Measurements from ENCODE around the gene UBIAD1.
"Not testable (repeated sequence)": the region's sequence is repeated elsewhere in the genome, so short reads cannot be mapped to it uniquely, and the experiment has no call there.

The UBIAD1 gene

DNA sequence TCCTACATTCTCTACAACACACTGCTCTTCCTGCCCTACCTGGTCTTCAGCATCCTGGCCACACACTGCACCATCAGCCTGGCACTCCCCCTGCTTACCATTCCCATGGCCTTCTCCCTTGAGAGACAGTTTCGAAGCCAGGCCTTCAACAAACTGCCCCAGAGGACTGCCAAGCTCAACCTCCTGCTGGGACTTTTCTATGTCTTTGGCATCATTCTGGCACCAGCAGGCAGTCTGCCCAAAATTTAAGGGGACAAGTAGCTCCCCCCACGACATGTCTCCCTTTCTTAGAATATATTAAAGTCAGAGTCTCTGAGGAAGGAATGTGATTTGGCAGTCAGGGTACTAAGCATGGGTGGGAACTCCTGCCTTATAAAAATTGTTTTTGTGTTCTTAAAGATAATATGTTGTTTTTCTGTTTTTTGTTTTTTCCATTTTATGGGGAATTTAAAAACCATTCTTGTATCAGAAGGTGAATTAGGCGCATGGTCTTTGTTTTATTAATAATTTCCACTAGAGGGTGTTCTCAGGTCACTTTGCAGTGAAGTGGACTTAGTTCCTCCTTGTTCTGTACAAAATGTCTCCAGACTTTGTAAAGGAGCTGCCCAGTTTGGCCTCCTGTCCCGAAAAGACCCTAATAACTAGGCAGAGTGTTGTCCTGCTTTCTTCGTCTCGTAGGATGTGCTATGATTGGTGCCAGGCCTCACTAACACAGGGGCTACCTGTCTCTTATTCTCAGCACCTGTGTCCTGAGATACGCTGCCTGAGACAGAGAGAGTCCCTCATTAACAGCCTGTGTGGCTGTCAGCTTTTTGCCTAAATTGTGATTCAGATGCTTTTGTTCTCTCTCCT, 13.1 kb downstream of the UBIAD1 start:
- Histone ChIP-seq H3K27me3 (ENCODE audit: control insufficient read depth, insufficient read depth, low read length) (no peaks in the 10 kb centered on the region), H3K4me1 (ENCODE audit: control insufficient read depth, insufficient read depth, low read length) (no peaks in the 10 kb centered on the region), H3K9ac (ENCODE audit: low read length) (no peak overlapping the region), H3K36me3 (ENCODE audit: control insufficient read depth, insufficient read depth, low read length) (peaks cover 20% of the 10 kb centered on the region), H3K27ac (ENCODE audit: low read depth, low read length) (no peak overlapping the region), H3K4me3 (ENCODE audit: low read length) (no peak overlapping the region)

DNA sequence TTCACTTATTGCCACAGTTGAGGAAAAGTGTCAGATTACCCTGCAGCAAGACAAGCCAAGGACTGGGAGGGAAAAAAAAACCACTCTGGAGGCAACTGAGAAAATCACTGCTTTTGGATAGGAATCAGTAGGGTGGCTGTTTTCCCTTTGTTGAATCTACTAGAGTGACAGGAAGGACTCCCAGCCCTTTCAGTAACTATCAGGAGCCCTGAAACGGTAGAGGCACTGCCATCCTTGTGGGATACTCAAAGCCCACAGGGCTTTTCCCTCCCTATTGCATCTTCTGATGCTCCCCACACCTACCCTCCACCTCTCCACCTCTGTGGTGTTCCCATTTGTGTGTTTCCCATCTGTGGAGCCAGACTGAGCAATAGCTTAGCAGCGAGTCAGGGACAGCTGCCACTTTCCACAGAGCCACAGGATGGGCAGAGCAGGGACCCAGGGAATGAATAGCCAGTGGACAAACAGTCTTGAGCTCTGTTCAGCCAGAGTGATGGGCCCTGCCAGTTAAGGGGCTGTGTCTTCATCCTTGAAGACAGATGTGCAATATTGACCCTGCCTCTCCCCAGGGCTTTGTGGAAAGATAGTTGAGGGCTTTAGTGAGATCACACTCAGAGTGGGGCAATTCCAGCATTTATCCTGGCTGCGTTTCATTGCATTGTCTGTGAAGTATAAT, 13.9 kb downstream of the UBIAD1 start:
- no peaks in the 10 kb centered on the region for H3K4me1 ChIP-seq (ENCODE audit: control insufficient read depth, insufficient read depth, low read length)
- peaks cover 20% of the 10 kb centered on the region for H3K36me3 ChIP-seq (ENCODE audit: control insufficient read depth, insufficient read depth, low read length)
- no peak overlapping the region for H3K27ac ChIP-seq (ENCODE audit: low read depth, low read length)
- H3K27me3 ChIP-seq (ENCODE audit: control insufficient read depth, insufficient read depth, low read length), result no peaks in the 10 kb centered on the region
- H3K4me3 ChIP-seq (ENCODE audit: low read length), result no peak overlapping the region
- H3K9ac ChIP-seq (ENCODE audit: low read length), result no peak overlapping the region

DNA sequence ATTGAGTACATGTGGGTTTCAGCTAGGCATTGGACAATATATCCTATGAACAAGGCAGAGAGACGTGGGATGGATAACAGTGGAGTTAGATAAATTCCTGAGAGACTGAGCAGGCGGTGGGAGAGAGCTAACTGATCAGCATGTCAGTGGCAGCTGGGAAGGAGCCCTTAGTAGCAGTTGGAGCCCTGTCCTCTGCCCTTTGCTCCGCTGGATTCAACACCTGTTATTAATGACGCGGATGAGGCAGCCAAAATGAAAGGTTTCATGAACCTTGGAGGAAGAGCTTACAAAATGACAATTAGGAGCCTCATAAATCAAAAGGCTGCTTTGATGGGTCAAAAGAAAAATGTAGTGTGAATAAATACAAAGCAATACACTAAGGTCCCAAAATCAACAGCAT, 16.1 kb downstream of the UBIAD1 start:
- Histone ChIP-seq H3K4me1 (ENCODE audit: control insufficient read depth, insufficient read depth, low read length) (no peaks in the 10 kb centered on the region), H3K27me3 (ENCODE audit: control insufficient read depth, insufficient read depth, low read length) (no peaks in the 10 kb centered on the region), H3K4me3 (ENCODE audit: low read length) (no peak overlapping the region), H3K9ac (ENCODE audit: low read length) (no peak overlapping the region), H3K36me3 (ENCODE audit: control insufficient read depth, insufficient read depth, low read length) (peaks cover 23% of the 10 kb centered on the region), H3K27ac (ENCODE audit: low read depth, low read length) (no peak overlapping the region)

DNA sequence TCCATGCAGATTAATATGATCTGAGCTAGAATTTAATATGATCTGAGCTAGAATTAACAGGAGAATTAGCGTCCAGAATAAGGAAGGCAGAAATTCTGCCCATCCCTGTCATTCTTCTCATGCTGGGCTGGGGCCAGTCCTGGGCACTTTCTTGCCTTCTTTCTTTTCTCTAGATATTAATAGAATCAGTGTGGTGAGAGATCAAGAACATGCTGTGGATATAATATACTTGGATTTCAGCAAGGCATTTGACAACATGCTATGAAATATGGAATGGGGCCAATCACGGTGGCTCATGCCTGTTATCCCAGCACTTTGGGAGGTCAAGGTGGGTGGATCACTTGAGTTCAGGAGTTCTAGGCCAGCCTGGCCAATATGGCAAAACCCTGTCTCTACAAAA, 18.1 kb downstream of the UBIAD1 start:
- no peak overlapping the region for H3K27ac ChIP-seq (ENCODE audit: low read depth, low read length)
- no peak overlapping the region for H3K9ac ChIP-seq (ENCODE audit: low read length)
- H3K27me3 ChIP-seq (ENCODE audit: control insufficient read depth, insufficient read depth, low read length), result no peaks in the 10 kb centered on the region
- H3K36me3 ChIP-seq (ENCODE audit: control insufficient read depth, insufficient read depth, low read length), result peaks cover 15% of the 10 kb centered on the region
- H3K4me3 ChIP-seq (ENCODE audit: low read length), result no peak overlapping the region
- no peaks in the 10 kb centered on the region for H3K4me1 ChIP-seq (ENCODE audit: control insufficient read depth, insufficient read depth, low read length)

DNA sequence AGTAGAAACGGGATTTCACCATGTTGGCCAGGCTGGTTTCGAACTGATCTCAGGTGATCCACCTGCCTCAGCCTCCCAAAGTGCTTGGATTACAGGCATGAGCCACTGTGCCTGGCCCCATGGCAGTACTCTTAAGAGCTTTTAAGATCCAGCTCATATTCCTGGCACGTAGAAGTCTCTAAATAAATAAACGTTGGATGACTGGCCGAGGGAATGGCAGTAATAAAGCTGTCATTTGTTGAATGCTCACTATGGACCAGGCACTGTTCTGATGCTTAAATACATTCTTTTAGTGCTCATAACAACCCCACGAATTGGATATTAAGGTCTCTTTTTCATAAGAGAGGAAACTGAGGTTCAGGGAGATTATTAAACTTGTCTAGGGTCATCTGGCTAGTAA, 20.9 kb downstream of the UBIAD1 start:
- H3K4me3 ChIP-seq (ENCODE audit: low read length), result no peak overlapping the region
- no peak overlapping the region for H3K27ac ChIP-seq (ENCODE audit: low read depth, low read length)
- no peaks in the 10 kb centered on the region for H3K4me1 ChIP-seq (ENCODE audit: control insufficient read depth, insufficient read depth, low read length)
- H3K27me3 ChIP-seq (ENCODE audit: control insufficient read depth, insufficient read depth, low read length), result no peaks in the 10 kb centered on the region
- no peak overlapping the region for H3K9ac ChIP-seq (ENCODE audit: low read length)
- peaks cover 2% of the 10 kb centered on the region for H3K36me3 ChIP-seq (ENCODE audit: control insufficient read depth, insufficient read depth, low read length)

DNA sequence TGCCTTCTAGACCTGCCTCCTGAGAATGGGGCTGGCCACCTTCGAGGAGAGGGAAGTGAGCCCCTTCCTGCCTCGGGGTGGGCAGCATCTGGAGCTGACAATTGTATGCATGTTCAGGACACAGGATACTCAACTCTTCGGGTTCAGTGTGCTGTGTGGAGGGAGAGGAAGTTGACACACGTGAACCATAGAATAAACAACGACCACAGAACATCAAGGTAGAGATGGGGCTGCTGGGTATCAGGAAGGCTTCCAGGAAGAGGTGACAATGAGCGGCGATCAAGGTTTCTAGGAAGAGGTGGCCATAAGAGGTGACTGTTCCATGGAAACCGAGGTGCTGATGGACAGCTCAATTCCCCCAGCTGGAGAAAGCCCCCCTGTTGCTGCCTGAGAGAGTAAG, 22.0 kb downstream of the UBIAD1 start:
- H3K36me3 ChIP-seq (ENCODE audit: control insufficient read depth, insufficient read depth, low read length), result peaks cover 2% of the 10 kb centered on the region
- no peak overlapping the region for H3K27ac ChIP-seq (ENCODE audit: low read depth, low read length)
- H3K9ac ChIP-seq (ENCODE audit: low read length), result no peak overlapping the region
- no peaks in the 10 kb centered on the region for H3K4me1 ChIP-seq (ENCODE audit: control insufficient read depth, insufficient read depth, low read length)
- H3K4me3 ChIP-seq (ENCODE audit: low read length), result no peak overlapping the region
- H3K27me3 ChIP-seq (ENCODE audit: control insufficient read depth, insufficient read depth, low read length), result no peaks in the 10 kb centered on the region

DNA sequence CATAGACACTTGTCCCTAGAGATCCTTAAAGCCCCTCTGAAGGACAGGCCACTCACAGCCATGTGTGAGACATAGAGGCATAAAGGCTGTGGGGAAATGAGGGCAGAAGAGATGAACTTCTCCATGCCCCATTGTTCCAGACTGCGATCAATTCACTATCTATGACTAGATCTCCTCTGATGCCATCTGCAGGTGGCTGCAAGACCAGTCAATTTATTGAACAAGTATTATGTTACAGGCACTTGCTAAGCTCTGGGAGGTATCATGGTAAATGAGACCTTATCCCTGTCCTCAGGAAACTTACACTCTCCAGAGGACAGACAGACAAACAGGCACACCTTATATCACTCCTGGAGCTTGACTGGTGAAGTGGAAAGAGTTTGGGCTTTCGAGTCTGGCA, 22.9 kb downstream of the UBIAD1 start:
- H3K27ac ChIP-seq (ENCODE audit: low read depth, low read length), result no peak overlapping the region
- H3K27me3 ChIP-seq (ENCODE audit: control insufficient read depth, insufficient read depth, low read length), result no peaks in the 10 kb centered on the region
- H3K4me1 ChIP-seq (ENCODE audit: control insufficient read depth, insufficient read depth, low read length), result no peaks in the 10 kb centered on the region
- H3K9ac ChIP-seq (ENCODE audit: low read length), result no peak overlapping the region
- H3K36me3 ChIP-seq (ENCODE audit: control insufficient read depth, insufficient read depth, low read length), result peaks cover 2% of the 10 kb centered on the region
- H3K4me3 ChIP-seq (ENCODE audit: low read length), result no peak overlapping the region

DNA sequence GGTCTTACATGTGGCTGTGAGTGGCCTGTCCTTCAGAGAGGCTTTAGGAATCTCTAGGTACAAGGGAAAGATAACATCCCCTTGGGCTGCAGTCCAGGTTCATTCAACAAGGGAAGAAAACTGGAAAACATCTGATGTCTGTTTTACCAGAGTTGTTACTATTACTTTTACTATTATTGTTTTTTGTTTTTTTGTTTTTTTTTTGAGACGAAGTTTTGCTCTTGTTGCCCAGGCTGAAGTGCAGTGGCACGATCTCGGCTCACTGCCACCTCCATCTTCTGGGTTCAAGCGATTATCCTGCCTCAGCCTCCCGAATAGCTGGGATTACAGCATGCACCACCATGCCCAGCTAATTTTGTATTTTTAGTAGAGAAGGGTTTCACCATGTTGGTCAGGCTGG, 24.8 kb downstream of the UBIAD1 start:
- not testable (repeated sequence) for H3K9ac ChIP-seq (ENCODE audit: low read length); H3K36me3 ChIP-seq (ENCODE audit: control insufficient read depth, insufficient read depth, low read length); H3K4me3 ChIP-seq (ENCODE audit: low read length); H3K27ac ChIP-seq (ENCODE audit: low read depth, low read length); H3K27me3 ChIP-seq (ENCODE audit: control insufficient read depth, insufficient read depth, low read length); H3K4me1 ChIP-seq (ENCODE audit: control insufficient read depth, insufficient read depth, low read length)

DNA sequence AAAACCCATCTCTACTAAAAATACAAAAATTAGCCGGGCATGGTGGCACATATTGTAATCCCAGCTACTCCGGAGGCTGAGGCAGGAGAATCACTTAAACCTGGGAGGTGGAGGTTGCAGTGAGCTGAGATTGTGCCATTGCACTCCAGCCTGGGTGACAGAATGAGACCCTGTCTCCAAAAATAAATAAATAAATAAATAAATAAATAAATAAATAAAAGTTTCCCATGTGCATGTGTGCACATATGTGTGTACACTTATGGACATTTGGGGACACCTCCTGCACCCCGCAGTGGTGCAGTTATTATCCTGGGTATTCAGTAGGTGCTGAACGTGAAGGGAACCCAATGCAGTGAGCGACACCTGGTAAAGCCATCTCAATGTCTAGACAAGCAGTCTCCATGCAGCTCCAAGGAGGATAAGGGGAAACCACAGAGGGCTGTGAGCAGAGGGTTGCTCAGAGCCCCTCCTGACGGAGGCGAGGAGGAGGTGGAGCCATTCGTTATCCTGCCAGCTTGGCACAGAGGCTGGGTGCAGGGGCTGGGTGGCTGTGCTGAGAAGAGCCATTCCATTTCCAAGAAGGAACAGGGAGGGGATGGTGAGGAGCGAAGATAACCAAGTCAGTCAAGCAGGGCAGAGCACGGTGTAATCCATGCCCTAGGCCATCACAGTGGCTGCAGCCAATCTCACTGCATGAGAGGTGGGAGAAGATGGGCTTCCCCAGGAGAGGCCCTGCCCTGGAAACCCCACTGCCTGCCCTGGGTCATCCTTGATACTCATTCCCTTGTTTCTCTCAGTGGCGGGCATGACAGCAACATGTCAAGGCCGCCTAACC, 25.6 kb downstream of the UBIAD1 start:
- Histone ChIP-seq H3K27ac (ENCODE audit: low read depth, low read length) (no peak overlapping the region), H3K4me3 (ENCODE audit: low read length) (no peak overlapping the region)

DNA sequence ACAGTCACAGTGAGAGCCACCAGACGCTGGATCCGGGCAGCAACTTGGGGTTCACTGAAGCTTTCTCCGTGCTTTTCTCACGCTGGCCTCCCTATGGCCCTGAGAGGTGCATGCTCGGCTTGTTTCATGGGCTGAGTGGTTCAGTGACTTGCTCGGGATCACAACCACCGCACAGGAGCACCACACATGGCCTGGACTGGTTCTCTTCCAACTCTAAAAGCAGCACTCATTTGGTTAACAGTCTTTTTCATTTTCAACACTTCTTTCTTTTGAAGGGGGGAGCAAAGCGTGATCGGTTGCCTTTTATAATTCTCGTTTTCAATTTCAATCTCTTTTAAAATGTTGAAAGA, 26.2 kb downstream of the UBIAD1 start:
- no peak overlapping the region for H3K9ac ChIP-seq (ENCODE audit: low read length)
- H3K4me1 ChIP-seq (ENCODE audit: control insufficient read depth, insufficient read depth, low read length), result no peaks in the 10 kb centered on the region
- no peaks in the 10 kb centered on the region for H3K27me3 ChIP-seq (ENCODE audit: control insufficient read depth, insufficient read depth, low read length)
- H3K27ac ChIP-seq (ENCODE audit: low read depth, low read length), result no peak overlapping the region
- H3K36me3 ChIP-seq (ENCODE audit: control insufficient read depth, insufficient read depth, low read length), result no peaks in the 10 kb centered on the region
- H3K4me3 ChIP-seq (ENCODE audit: low read length), result no peak overlapping the region

More for the DNA sequence above, 25.6 kb downstream of the UBIAD1 start:
- Histone ChIP-seq H3K9ac (ENCODE audit: low read length) (no peak overlapping the region), H3K36me3 (ENCODE audit: control insufficient read depth, insufficient read depth, low read length) (no peaks in the 10 kb centered on the region), H3K4me1 (ENCODE audit: control insufficient read depth, insufficient read depth, low read length) (no peaks in the 10 kb centered on the region), H3K27me3 (ENCODE audit: control insufficient read depth, insufficient read depth, low read length) (no peaks in the 10 kb centered on the region)

DNA sequence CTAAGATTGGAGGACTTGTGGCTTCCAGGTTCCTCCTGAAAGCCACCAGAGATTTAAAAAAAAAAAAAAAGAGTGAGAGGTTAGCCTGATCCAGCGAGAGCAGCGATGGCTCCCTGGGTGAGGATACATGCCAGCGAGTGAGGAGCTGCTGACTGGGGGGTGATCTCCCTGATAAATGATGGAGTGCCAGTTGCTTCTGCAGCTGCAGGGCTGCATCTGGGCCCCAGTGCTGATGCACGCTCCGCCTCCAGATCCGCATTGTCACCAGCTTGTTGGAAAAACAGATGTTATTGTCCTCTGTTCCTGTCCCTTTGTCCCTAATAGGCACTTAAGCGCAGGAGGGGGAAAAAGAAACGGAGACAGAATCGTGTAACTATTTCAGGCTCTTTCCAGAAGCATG, 28.6 kb downstream of the UBIAD1 start:
- Histone ChIP-seq H3K27ac (ENCODE audit: low read depth, low read length) (no peak overlapping the region), H3K36me3 (ENCODE audit: control insufficient read depth, insufficient read depth, low read length) (no peaks in the 10 kb centered on the region), H3K4me3 (ENCODE audit: low read length) (no peak overlapping the region), H3K9ac (ENCODE audit: low read length) (no peak overlapping the region), H3K4me1 (ENCODE audit: control insufficient read depth, insufficient read depth, low read length) (no peaks in the 10 kb centered on the region), H3K27me3 (ENCODE audit: control insufficient read depth, insufficient read depth, low read length) (no peaks in the 10 kb centered on the region)

DNA sequence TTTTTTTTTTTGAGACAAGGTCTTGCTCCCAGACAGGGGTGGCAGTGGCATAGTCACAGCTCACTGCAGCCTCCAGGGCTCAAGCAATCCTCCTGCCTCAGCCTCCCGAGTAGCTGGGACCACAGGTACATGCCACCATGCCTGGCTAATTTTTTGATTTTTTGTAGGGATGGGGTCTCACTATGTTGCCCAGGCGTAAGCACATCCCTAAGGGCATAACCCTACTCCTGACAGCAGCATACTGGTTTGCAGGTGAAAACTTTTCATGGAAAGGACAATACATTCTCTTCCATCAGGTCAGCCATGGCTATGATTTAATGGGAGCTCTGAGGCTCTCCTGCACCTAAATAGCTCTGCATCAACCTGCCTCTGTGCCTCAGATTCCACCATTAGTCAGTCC, 29.4 kb downstream of the UBIAD1 start:
- Histone ChIP-seq H3K36me3 (ENCODE audit: control insufficient read depth, insufficient read depth, low read length) (no peaks in the 10 kb centered on the region), H3K27me3 (ENCODE audit: control insufficient read depth, insufficient read depth, low read length) (no peaks in the 10 kb centered on the region), H3K27ac (ENCODE audit: low read depth, low read length) (no peak overlapping the region), H3K4me3 (ENCODE audit: low read length) (no peak overlapping the region), H3K4me1 (ENCODE audit: control insufficient read depth, insufficient read depth, low read length) (no peaks in the 10 kb centered on the region), H3K9ac (ENCODE audit: low read length) (no peak overlapping the region)

All from rectal smooth muscle tissue (tissue), 1 donor.